Breast epithelium (tissue), 4 donors: ENCODE data around the gene WNT4. TPM values are rescaled to one million over a fixed set of nuclear protein-coding genes. Genes with fewer than 3 reads are reported as not detected.

Experiments
- DNase-seq, 2 donors: peaks; one replicate each; pipeline ENCODE4 v3.0.0-alpha.2; 2019; ENCODE audit warnings: low spot score in 2 of 2
- H3K27ac ChIP-seq, 2 donors: fragments of 200-600 bp; sonication (generic) in 1 of 2; one replicate each; pipeline ENCODE4 v1.5.1; 2016 to 2019; ENCODE audit warnings: mild to moderate bottlenecking in 1 of 2
- H3K27me3 ChIP-seq, 2 donors: fragments of 200-600 bp; sonication (generic) in 1 of 2; one replicate each; pipeline versions ENCODE4 v1.5.1 to v1.6.0; 2017 to 2019; ENCODE audit warnings: control low read depth in 1 of 2, mild to moderate bottlenecking in 1 of 2
- H3K36me3 ChIP-seq: fragments of 200-600 bp; one replicate; pipeline ENCODE4 v1.5.1; 2019
- H3K4me1 ChIP-seq, 2 donors: fragments of 200-600 bp; sonication (generic); one replicate each; pipeline ENCODE4 v1.5.1; 2016 to 2019; ENCODE audit warnings: control low read depth in 1 of 2
- H3K4me3 ChIP-seq, 3 donors: fragments of 200-600 bp; sonication (generic); 1 replicate in 2 of 3; 2 replicates in 1 of 3; pipeline ENCODE4 v1.5.1; 2016 to 2019; ENCODE audit warnings: mild to moderate bottlenecking in 3 of 3, moderate library complexity in 2 of 3
- H3K9me3 ChIP-seq, 2 donors: fragments of 200-600 bp; sonication (generic) in 1 of 2; one replicate each; pipeline ENCODE4 v1.5.1; 2016 to 2019; ENCODE audit warnings: control low read depth in 1 of 2
- POLR2A ChIP-seq: fragments of 450-650 bp; IDR thresholded peaks from one replicate; pipeline ENCODE4 v1.6.1; 2016; ENCODE audit warnings: antibody characterized with exemption, mild to moderate bottlenecking, moderate library complexity
- POLR2AphosphoS5 ChIP-seq, 3 donors: sonication (generic); formaldehyde crosslinking; IDR thresholded peaks; one replicate each; pipeline ENCODE4 v1.6.1; 2017; ENCODE audit warnings: antibody characterized with exemption in 3 of 3
- intact Hi-C: fragments of 100-400 bp; cut with DNase I; formaldehyde crosslinking; loops from one replicate; pipeline ENCODE4 v1.15.1; 2023; ENCODE audit warnings: low total_unique reads
- total RNA-seq, 3 donors: library from RNA; depleted of rRNA; stranded (reverse); fragments of >200 nt; gene quantifications; one replicate each; pipeline ENCODE4 v1.1.0, GENCODE V29; 2016
- TF ChIP-seq, protein P1 (sequence below), 3 donors: fragments of 450-650 bp; IDR thresholded peaks; one replicate each; pipeline ENCODE4 v1.5.1; 2016 to 2017; ENCODE audit warnings: antibody characterized with exemption in 3 of 3, mild to moderate bottlenecking in 3 of 3, moderate library complexity in 3 of 3

The WNT4 gene
- total RNA-seq, 3 donors from 2014 or later = 1.6 to 3.1 TPM; not detected in 1

DNA sequence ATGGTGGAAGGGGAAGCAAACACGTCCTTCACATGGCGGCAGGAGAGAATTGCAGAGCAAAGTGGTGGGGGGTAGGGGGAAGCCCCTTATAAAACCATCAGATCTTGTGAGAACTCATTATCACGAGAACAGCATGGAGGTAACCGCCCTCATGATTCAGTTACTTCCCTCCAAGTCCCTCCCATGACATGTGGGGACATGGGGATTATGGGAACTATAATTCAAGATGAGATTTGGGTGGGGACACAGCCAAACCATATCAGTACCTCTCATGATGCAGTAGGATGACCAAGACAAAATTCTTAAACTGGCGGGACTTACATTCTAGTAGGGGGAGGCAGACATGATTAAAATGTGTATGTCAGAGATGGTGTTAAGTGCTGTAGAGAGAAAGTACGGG is 38.8 kb downstream of the WNT4 start:
- peaks cover 5% of the 10 kb centered on the region in 2 donors for H3K4me1 ChIP-seq

DNA sequence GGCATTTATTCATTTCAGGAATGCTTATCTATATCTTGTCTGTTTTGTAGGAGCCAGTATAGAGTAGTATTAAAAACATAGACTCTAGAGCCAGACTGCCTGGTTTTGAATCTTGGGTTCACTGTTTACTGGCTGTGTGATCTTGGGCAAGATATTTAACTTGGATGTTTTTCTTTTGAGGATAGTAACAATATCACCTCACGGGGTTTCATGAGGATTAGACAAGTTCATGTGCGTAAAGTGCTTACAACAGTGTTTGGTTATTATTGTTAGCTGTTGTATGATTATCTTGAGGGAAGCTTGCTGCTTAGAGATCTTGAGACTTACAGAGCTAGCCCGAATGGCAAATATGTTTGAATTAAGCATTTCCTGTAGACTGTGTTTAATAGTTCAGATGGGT is 40.2 kb downstream of the WNT4 start:
- intact Hi-C loops = no loop called here

More for the DNA sequence above, 38.8 kb downstream of the WNT4 start:
- Histone ChIP-seq H3K36me3 (no peaks in the 10 kb centered on the region), H3K27me3 (no peaks in the 10 kb centered on the region), H3K27ac (no peak overlapping the region), H3K9me3 (no peaks in the 10 kb centered on the region), H3K4me3 (no peak overlapping the region)
- no peak for DNase-seq
- TF ChIP-seq, protein P1, sequence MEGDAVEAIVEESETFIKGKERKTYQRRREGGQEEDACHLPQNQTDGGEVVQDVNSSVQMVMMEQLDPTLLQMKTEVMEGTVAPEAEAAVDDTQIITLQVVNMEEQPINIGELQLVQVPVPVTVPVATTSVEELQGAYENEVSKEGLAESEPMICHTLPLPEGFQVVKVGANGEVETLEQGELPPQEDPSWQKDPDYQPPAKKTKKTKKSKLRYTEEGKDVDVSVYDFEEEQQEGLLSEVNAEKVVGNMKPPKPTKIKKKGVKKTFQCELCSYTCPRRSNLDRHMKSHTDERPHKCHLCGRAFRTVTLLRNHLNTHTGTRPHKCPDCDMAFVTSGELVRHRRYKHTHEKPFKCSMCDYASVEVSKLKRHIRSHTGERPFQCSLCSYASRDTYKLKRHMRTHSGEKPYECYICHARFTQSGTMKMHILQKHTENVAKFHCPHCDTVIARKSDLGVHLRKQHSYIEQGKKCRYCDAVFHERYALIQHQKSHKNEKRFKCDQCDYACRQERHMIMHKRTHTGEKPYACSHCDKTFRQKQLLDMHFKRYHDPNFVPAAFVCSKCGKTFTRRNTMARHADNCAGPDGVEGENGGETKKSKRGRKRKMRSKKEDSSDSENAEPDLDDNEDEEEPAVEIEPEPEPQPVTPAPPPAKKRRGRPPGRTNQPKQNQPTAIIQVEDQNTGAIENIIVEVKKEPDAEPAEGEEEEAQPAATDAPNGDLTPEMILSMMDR (IDR thresholded peaks at IDR 0.05) = no peak
- no peak for TF ChIP-seq POLR2A
- no peak for TF ChIP-seq POLR2AphosphoS5 (IDR thresholded peaks at IDR 0.05)
- intact Hi-C loops = no loop called here

DNA sequence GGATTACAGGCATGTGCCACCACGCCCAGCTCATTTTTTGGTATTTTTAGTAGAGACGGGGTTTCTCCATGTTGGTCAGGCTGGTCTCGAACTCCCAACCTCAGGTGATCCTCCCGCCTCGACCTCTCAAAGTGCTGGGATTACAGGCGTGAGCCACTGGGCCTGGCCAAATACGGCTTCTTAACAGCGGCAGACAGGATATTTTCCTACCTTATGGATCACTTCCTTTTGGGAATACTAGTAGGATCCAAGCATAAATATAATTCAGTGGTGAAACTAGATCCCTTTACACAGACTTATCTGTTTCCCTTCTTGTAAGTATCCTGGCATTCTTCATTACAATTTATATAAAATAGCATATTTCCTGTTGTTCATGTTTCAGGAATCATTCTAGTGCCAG is 40.9 kb downstream of the WNT4 start:
- Histone ChIP-seq H3K9me3 (no peaks in the 10 kb centered on the region), H3K36me3 (no peaks in the 10 kb centered on the region), H3K4me1 (no peaks in the 10 kb centered on the region), H3K27me3 (no peaks in the 10 kb centered on the region), H3K4me3 (no peak overlapping the region), H3K27ac (no peak overlapping the region)
- TF ChIP-seq POLR2A = no peak
- TF ChIP-seq POLR2AphosphoS5 (IDR thresholded peaks at IDR 0.05) = no peak
- TF ChIP-seq, protein P1 (IDR thresholded peaks at IDR 0.05) = no peak
- intact Hi-C loops = no loop called here
- DNase-seq = no peak

More for the DNA sequence above, 40.2 kb downstream of the WNT4 start:
- Histone ChIP-seq H3K4me1 (no peaks in the 10 kb centered on the region), H3K36me3 (no peaks in the 10 kb centered on the region), H3K4me3 (no peak overlapping the region), H3K27me3 (no peaks in the 10 kb centered on the region), H3K27ac (no peak overlapping the region), H3K9me3 (no peaks in the 10 kb centered on the region)
- no peak for DNase-seq
- no peak for TF ChIP-seq POLR2A
- no peak for TF ChIP-seq POLR2AphosphoS5 (IDR thresholded peaks at IDR 0.05)
- TF ChIP-seq, protein P1 (IDR thresholded peaks at IDR 0.05) = no peak

DNA sequence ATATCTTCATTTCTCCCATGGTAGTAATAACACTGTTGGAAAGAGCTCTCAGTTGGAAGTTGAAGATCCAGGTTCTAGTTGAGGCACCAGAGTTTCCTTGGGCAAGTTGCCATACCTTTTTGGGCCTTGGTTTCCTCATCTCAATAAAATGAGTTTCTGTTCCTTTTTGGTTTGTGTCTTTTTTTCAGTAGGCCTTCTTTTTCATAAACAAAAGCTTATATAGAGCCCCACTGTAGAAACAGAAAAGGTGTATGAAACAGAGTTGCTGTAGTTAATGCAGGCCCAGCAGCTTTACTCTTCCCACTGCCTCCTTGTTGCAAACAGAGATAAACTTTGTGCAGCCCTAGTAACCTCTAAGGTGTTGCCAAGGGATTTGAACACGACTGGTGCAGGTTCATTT is 41.7 kb downstream of the WNT4 start:
- H3K27ac ChIP-seq = no peak overlapping the region
- intact Hi-C loops = no loop called here
- DNase-seq = no peak
- no peaks in the 10 kb centered on the region for H3K4me1 ChIP-seq
- no peaks in the 10 kb centered on the region for H3K36me3 ChIP-seq
- TF ChIP-seq POLR2AphosphoS5 (IDR thresholded peaks at IDR 0.05) (no peak), POLR2A (no peak)
- TF ChIP-seq, protein P1 (IDR thresholded peaks at IDR 0.05) = no peak
- no peak overlapping the region for H3K4me3 ChIP-seq
- no peaks in the 10 kb centered on the region for H3K9me3 ChIP-seq
- no peaks in the 10 kb centered on the region for H3K27me3 ChIP-seq

DNA sequence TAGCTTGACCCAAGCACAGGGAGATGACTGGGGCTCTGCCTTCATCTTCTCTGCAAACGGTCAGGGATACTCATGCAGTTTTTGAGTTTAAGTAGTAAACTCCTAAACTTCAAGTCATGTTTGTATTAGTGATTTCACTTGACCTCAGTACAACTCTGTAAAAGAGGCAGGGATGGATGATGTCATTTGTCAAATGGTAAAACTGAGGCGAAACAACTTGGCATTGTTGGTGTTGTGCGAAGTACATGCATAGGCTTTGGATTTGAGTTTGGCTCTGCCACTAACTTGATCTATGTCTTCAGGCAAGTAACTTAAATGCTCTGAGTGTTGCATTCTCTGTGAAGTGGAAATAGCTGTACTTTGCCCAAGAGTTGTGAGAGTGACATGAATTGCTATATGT is 42.7 kb downstream of the WNT4 start:
- Histone ChIP-seq H3K4me3 (no peak overlapping the region), H3K4me1 (no peaks in the 10 kb centered on the region), H3K9me3 (no peaks in the 10 kb centered on the region), H3K27me3 (no peaks in the 10 kb centered on the region), H3K36me3 (no peaks in the 10 kb centered on the region), H3K27ac (no peak overlapping the region)
- intact Hi-C loops = no loop called here
- DNase-seq = no peak
- TF ChIP-seq POLR2A (no peak), POLR2AphosphoS5 (IDR thresholded peaks at IDR 0.05) (no peak)
- TF ChIP-seq, protein P1 (IDR thresholded peaks at IDR 0.05) = no peak
